Neutrophil (primary cell): ENCODE results near the gene EYS.
"Not testable (repeated sequence)": the region's sequence is repeated elsewhere in the genome, so short reads cannot be mapped to it uniquely, and the experiment has no call there.

Experiments used
- H3K27ac ChIP-seq: fragments of 200-600 bp; sonication (generic); 2 replicates; pipeline ENCODE4 v1.5.1; 2016; ENCODE audit warnings: mild to moderate bottlenecking, moderate library complexity
- H3K27me3 ChIP-seq: fragments of 200-600 bp; sonication (generic); 2 replicates; pipeline ENCODE4 v1.6.0; 2016; ENCODE audit warnings: mild to moderate bottlenecking
- H3K36me3 ChIP-seq: fragments of 200-600 bp; sonication (generic); 2 replicates; pipeline ENCODE4 v1.5.1; 2017
- H3K4me1 ChIP-seq, 2 experiments: fragments of 200-600 bp in 1 of 2; sonication (generic) in 1 of 2; 1 replicate in 1 of 2; 2 replicates in 1 of 2; pipeline versions ENCODE4 v1.5.1 to v1.6.1; 2013 to 2016; ENCODE audit warnings: low read depth in 1 of 2, low read length in 1 of 2, mild to moderate bottlenecking in 1 of 2, moderate library complexity in 1 of 2; ENCODE audit not compliant: control insufficient read depth in 1 of 2, insufficient read depth in 1 of 2
- H3K4me3 ChIP-seq, 2 experiments: fragments of 200-600 bp in 1 of 2; sonication (generic) in 1 of 2; 1 replicate in 1 of 2; 2 replicates in 1 of 2; pipeline ENCODE4 v1.5.1; 2013 to 2016; ENCODE audit warnings: low read depth in 1 of 2, low read length in 1 of 2, mild to moderate bottlenecking in 1 of 2, moderate library complexity in 1 of 2
- H3K9me3 ChIP-seq: fragments of 200-600 bp; sonication (generic); 2 replicates; pipeline ENCODE4 v1.5.1; 2016
- CTCF ChIP-seq: fragments of 200-600 bp; sonication (generic); IDR thresholded peaks from 2 replicates; pipeline ENCODE4 v1.5.1; 2016; ENCODE audit warnings: antibody characterized with exemption

Gene EYS

GRCh38 chr6:63839485-63839884, 1867.5 kb downstream of the EYS start:
- H3K4me3 ChIP-seq: no peak overlapping the region
- TF ChIP-seq CTCF: no peak
- H3K4me1 ChIP-seq: no peaks in the 10 kb centered on the region
- H3K27me3 ChIP-seq: no peaks in the 10 kb centered on the region
- H3K36me3 ChIP-seq: no peaks in the 10 kb centered on the region
- no peaks in the 10 kb centered on the region for H3K9me3 ChIP-seq
- H3K27ac ChIP-seq: no peak overlapping the region

GRCh38 chr6:63828678-63829077, 1878.3 kb downstream of the EYS start:
- not testable (repeated sequence) for H3K4me1 ChIP-seq, H3K36me3 ChIP-seq, H3K27me3 ChIP-seq, H3K27ac ChIP-seq, H3K4me3 ChIP-seq, H3K9me3 ChIP-seq

GRCh38 chr6:63824722-63825121, 1882.3 kb downstream of the EYS start:
- H3K27me3 ChIP-seq: no peaks in the 10 kb centered on the region
- peaks cover 4 to 6% of the 10 kb centered on the region in 2 experiments for H3K4me1 ChIP-seq
- TF ChIP-seq CTCF: no peak
- no peak overlapping the region for H3K27ac ChIP-seq
- H3K4me3 ChIP-seq: no peak overlapping the region
- no peaks in the 10 kb centered on the region for H3K9me3 ChIP-seq
- H3K36me3 ChIP-seq: no peaks in the 10 kb centered on the region

GRCh38 chr6:63821442-63821841, 1885.6 kb downstream of the EYS start:
- Histone ChIP-seq H3K4me3 (no peak overlapping the region), H3K9me3 (no peaks in the 10 kb centered on the region), H3K27me3 (no peaks in the 10 kb centered on the region), H3K4me1 (peaks cover 20 to 21% of the 10 kb centered on the region in 2 experiments), H3K36me3 (no peaks in the 10 kb centered on the region), H3K27ac (peak overlapping the region; percentile 18)
- TF ChIP-seq CTCF: no peak

GRCh38 chr6:63819831-63820230, 1887.2 kb downstream of the EYS start:
- Histone ChIP-seq H3K9me3 (no peaks in the 10 kb centered on the region), H3K27ac (peak overlapping the region; percentile 58), H3K4me1 (peaks cover 23 to 27% of the 10 kb centered on the region in 2 experiments), H3K4me3 (no peak overlapping the region), H3K36me3 (no peaks in the 10 kb centered on the region), H3K27me3 (no peaks in the 10 kb centered on the region)
- TF ChIP-seq CTCF: no peak

GRCh38 chr6:63817492-63818050, 1889.5 kb downstream of the EYS start:
- Histone ChIP-seq H3K4me3 (no peak overlapping the region), H3K27me3 (no peaks in the 10 kb centered on the region), H3K9me3 (no peaks in the 10 kb centered on the region), H3K27ac (no peak overlapping the region), H3K36me3 (no peaks in the 10 kb centered on the region), H3K4me1 (peaks cover 23 to 27% of the 10 kb centered on the region in 2 experiments)
- no peak for TF ChIP-seq CTCF
